BLaER1 (cell line): Measurements from ENCODE around the gene MTUS2.

Experiments used
- H3K27ac ChIP-seq: shearing (Covaris generic); formaldehyde crosslinking; 2 replicates; pipeline ENCODE4 v1.8.1; 2022
- H3K27me3 ChIP-seq: shearing (Covaris generic); formaldehyde crosslinking; 2 replicates; pipeline ENCODE4 v1.8.1; 2022
- H3K36me3 ChIP-seq: shearing (Covaris generic); formaldehyde crosslinking; 2 replicates; pipeline ENCODE4 v1.8.1; 2022
- H3K4me1 ChIP-seq: shearing (Covaris generic); formaldehyde crosslinking; 2 replicates; pipeline ENCODE4 v1.8.1; 2022
- H3K4me2 ChIP-seq: shearing (Covaris generic); formaldehyde crosslinking; 2 replicates; pipeline ENCODE4 v1.8.1; 2022
- H3K4me3 ChIP-seq: shearing (Covaris generic); formaldehyde crosslinking; 2 replicates; pipeline ENCODE4 v1.8.1; 2022
- H3K9ac ChIP-seq: shearing (Covaris generic); formaldehyde crosslinking; 2 replicates; pipeline ENCODE4 v1.8.1; 2022
- H3K9me3 ChIP-seq: shearing (Covaris generic); formaldehyde crosslinking; 2 replicates; pipeline ENCODE4 v1.8.1; 2022
- H4K20me1 ChIP-seq: shearing (Covaris generic); formaldehyde crosslinking; 2 replicates; pipeline ENCODE4 v1.8.1; 2022
- Cebpa-rat ChIP-seq: shearing (Covaris generic); IDR thresholded peaks from 2 replicates; pipeline ENCODE4 v1.8.1; 2022

MTUS2 gene

GRCh38 chr13:29165216-29165615 lies 345.1 kb downstream of the MTUS2 start:
- H3K27me3 ChIP-seq: no peaks in the 10 kb centered on the region
- no peak overlapping the region for H3K4me2 ChIP-seq
- no peak overlapping the region for H3K27ac ChIP-seq
- H3K9me3 ChIP-seq: no peaks in the 10 kb centered on the region
- no peak overlapping the region for H3K9ac ChIP-seq
- H3K36me3 ChIP-seq: no peaks in the 10 kb centered on the region
- H3K4me3 ChIP-seq: no peak overlapping the region
- 0 out of 2 replicates have a peak, but pooled peaks cover 3% of the 10 kb centered on the region for H3K4me1 ChIP-seq
- TF ChIP-seq Cebpa-rat: no peak
- H4K20me1 ChIP-seq: no peaks in the 10 kb centered on the region

- Histone ChIP-seq H3K27ac (no peak overlapping the region), H3K4me1 (0 out of 2 replicates have a peak, but pooled peaks cover 2% of the 10 kb centered on the region)
Measured at GRCh38 chr13:29165840-29166239, 345.7 kb downstream of the MTUS2 start.

GRCh38 chr13:29170436-29171082 lies 350.4 kb downstream of the MTUS2 start:
- no peaks in the 10 kb centered on the region for H3K27me3 ChIP-seq
- TF ChIP-seq Cebpa-rat: no peak
- H3K4me2 ChIP-seq: no peak overlapping the region
- H3K4me1 ChIP-seq: peaks cover 10% of the 10 kb centered on the region
- H3K9me3 ChIP-seq: no peaks in the 10 kb centered on the region
- no peak overlapping the region for H3K4me3 ChIP-seq
- H4K20me1 ChIP-seq: no peaks in the 10 kb centered on the region
- H3K36me3 ChIP-seq: no peaks in the 10 kb centered on the region
- H3K27ac ChIP-seq: no peak overlapping the region
- H3K9ac ChIP-seq: no peak overlapping the region

More at GRCh38 chr13:29165840-29166239, 345.7 kb downstream of the MTUS2 start:
- no peaks in the 10 kb centered on the region for H3K9me3 ChIP-seq
- H3K4me2 ChIP-seq: no peak overlapping the region
- no peak for TF ChIP-seq Cebpa-rat
- no peaks in the 10 kb centered on the region for H3K36me3 ChIP-seq
- H4K20me1 ChIP-seq: no peaks in the 10 kb centered on the region
- H3K27me3 ChIP-seq: no peaks in the 10 kb centered on the region
- H3K9ac ChIP-seq: no peak overlapping the region
- H3K4me3 ChIP-seq: no peak overlapping the region

GRCh38 chr13:29171244-29171643 lies 351.1 kb downstream of the MTUS2 start:
- H3K4me1 ChIP-seq: peaks cover 10% of the 10 kb centered on the region
- H3K36me3 ChIP-seq: no peaks in the 10 kb centered on the region
- no peaks in the 10 kb centered on the region for H3K9me3 ChIP-seq
- H4K20me1 ChIP-seq: no peaks in the 10 kb centered on the region
- no peak overlapping the region for H3K4me2 ChIP-seq
- H3K9ac ChIP-seq: no peak overlapping the region
- no peak overlapping the region for H3K4me3 ChIP-seq
- H3K27me3 ChIP-seq: no peaks in the 10 kb centered on the region
- H3K27ac ChIP-seq: no peak overlapping the region
- no peak for TF ChIP-seq Cebpa-rat

GRCh38 chr13:29174093-29174492 lies 354.0 kb downstream of the MTUS2 start:
- no peak overlapping the region for H3K27ac ChIP-seq
- H4K20me1 ChIP-seq: no peaks in the 10 kb centered on the region
- H3K36me3 ChIP-seq: no peaks in the 10 kb centered on the region
- H3K27me3 ChIP-seq: no peaks in the 10 kb centered on the region
- H3K9me3 ChIP-seq: 0 out of 2 replicates have a peak, but pooled peaks cover 6% of the 10 kb centered on the region
- no peak overlapping the region for H3K4me3 ChIP-seq
- H3K9ac ChIP-seq: no peak overlapping the region
- peaks cover 10% of the 10 kb centered on the region for H3K4me1 ChIP-seq
- H3K4me2 ChIP-seq: peak overlapping the region; percentile 52
- TF ChIP-seq Cebpa-rat: no peak

GRCh38 chr13:29175250-29175873 lies 355.2 kb downstream of the MTUS2 start:
- Histone ChIP-seq H4K20me1 (no peaks in the 10 kb centered on the region), H3K27ac (no peak overlapping the region), H3K27me3 (no peaks in the 10 kb centered on the region), H3K9me3 (0 out of 2 replicates have a peak, but pooled peaks cover 6% of the 10 kb centered on the region), H3K9ac (no peak overlapping the region), H3K4me1 (peaks cover 10% of the 10 kb centered on the region), H3K4me2 (no peak overlapping the region), H3K4me3 (no peak overlapping the region), H3K36me3 (no peaks in the 10 kb centered on the region)
- no peak for TF ChIP-seq Cebpa-rat

- Histone ChIP-seq H3K27me3 (no peaks in the 10 kb centered on the region), H4K20me1 (no peaks in the 10 kb centered on the region), H3K4me2 (no peak overlapping the region), H3K27ac (no peak overlapping the region), H3K4me3 (no peak overlapping the region), H3K9me3 (peaks cover 20% of the 10 kb centered on the region), H3K36me3 (no peaks in the 10 kb centered on the region), H3K9ac (no peak overlapping the region), H3K4me1 (no peaks in the 10 kb centered on the region)
- no peak for TF ChIP-seq Cebpa-rat
Measured at GRCh38 chr13:29180055-29180454, 359.9 kb downstream of the MTUS2 start.

GRCh38 chr13:29182216-29182615 lies 362.1 kb downstream of the MTUS2 start:
- H3K4me1 ChIP-seq: no peaks in the 10 kb centered on the region
- H3K4me2 ChIP-seq: no peak overlapping the region
- peaks cover 24% of the 10 kb centered on the region for H3K9me3 ChIP-seq
- H4K20me1 ChIP-seq: no peaks in the 10 kb centered on the region
- no peak overlapping the region for H3K27ac ChIP-seq
- no peak for TF ChIP-seq Cebpa-rat
- H3K4me3 ChIP-seq: no peak overlapping the region
- no peaks in the 10 kb centered on the region for H3K36me3 ChIP-seq
- no peak overlapping the region for H3K9ac ChIP-seq
- no peaks in the 10 kb centered on the region for H3K27me3 ChIP-seq

GRCh38 chr13:29185926-29186325 lies 365.8 kb downstream of the MTUS2 start:
- TF ChIP-seq Cebpa-rat: no peak
- H3K9me3 ChIP-seq: peaks cover 24% of the 10 kb centered on the region
- no peaks in the 10 kb centered on the region for H3K36me3 ChIP-seq
- no peak overlapping the region for H3K27ac ChIP-seq
- H3K9ac ChIP-seq: no peak overlapping the region
- no peaks in the 10 kb centered on the region for H3K27me3 ChIP-seq
- no peaks in the 10 kb centered on the region for H4K20me1 ChIP-seq
- H3K4me2 ChIP-seq: no peak overlapping the region
- no peaks in the 10 kb centered on the region for H3K4me1 ChIP-seq
- H3K4me3 ChIP-seq: no peak overlapping the region

- no peak for TF ChIP-seq Cebpa-rat
- H3K4me2 ChIP-seq: no peak overlapping the region
- no peaks in the 10 kb centered on the region for H3K36me3 ChIP-seq
- no peak overlapping the region for H3K9ac ChIP-seq
- no peak overlapping the region for H3K4me3 ChIP-seq
- H3K27ac ChIP-seq: no peak overlapping the region
- H3K4me1 ChIP-seq: no peaks in the 10 kb centered on the region
- no peaks in the 10 kb centered on the region for H3K27me3 ChIP-seq
- peaks cover 24% of the 10 kb centered on the region for H3K9me3 ChIP-seq
- no peaks in the 10 kb centered on the region for H4K20me1 ChIP-seq
Measured at GRCh38 chr13:29187584-29187983, 367.4 kb downstream of the MTUS2 start.
